Heart left ventricle (tissue), 16 donors: ENCODE results near the gene DUSP19. TPM values are rescaled to one million over a fixed set of nuclear protein-coding genes. Genes with fewer than 3 reads are reported as not detected.
A peak's percentile ranks its signal among the peaks of the same experiment; 100 is the strongest.

ENCODE experiments used
- ATAC-seq, 4 donors: fragments of 200-7000 bp; cut with Tn5 transposase; one replicate each; pipeline ENCODE4 v1.9.1; 2020 to 2022; ENCODE audit warnings: moderate library complexity in 4 of 4, mild to moderate bottlenecking in 3 of 4, moderate number of reproducible peaks in 1 of 4
- DNase-seq, 5 donors: peaks; one replicate each; pipeline ENCODE4 v3.0.0-alpha.2; 2020
- H3K27ac ChIP-seq, 12 donors: fragments of 200-600 bp; sonication (generic) in 4 of 12; one replicate each; pipeline versions ENCODE4 v1.5.0 to v1.8.0; 2016 to 2022; ENCODE audit warnings: mild to moderate bottlenecking in 2 of 12
- H3K27me3 ChIP-seq, 9 donors: fragments of 200-600 bp; sonication (generic) in 2 of 9; one replicate each; pipeline versions ENCODE4 v1.5.1 to v1.8.0; 2016 to 2022; ENCODE audit warnings: mild to moderate bottlenecking in 3 of 9
- H3K36me3 ChIP-seq, 9 donors: fragments of 200-600 bp; sonication (generic) in 2 of 9; one replicate each; pipeline versions ENCODE4 v1.5.0 to v1.8.0; 2018 to 2022; ENCODE audit warnings: mild to moderate bottlenecking in 2 of 9
- H3K4me1 ChIP-seq, 12 donors: fragments of 200-600 bp; sonication (generic) in 4 of 12; one replicate each; pipeline versions ENCODE4 v1.5.0 to v1.8.0; 2016 to 2022; ENCODE audit warnings: mild to moderate bottlenecking in 3 of 12
- H3K4me3 ChIP-seq, 12 donors: fragments of 200-600 bp; sonication (generic) in 4 of 12; one replicate each; pipeline versions ENCODE4 v1.5.0 to v1.8.0; 2017 to 2022; ENCODE audit warnings: mild to moderate bottlenecking in 9 of 12, moderate library complexity in 4 of 12
- H3K9me3 ChIP-seq, 12 donors: fragments of 200-600 bp; sonication (generic) in 4 of 12; one replicate each; pipeline versions ENCODE4 v1.5.0 to v1.8.0; 2016 to 2022; ENCODE audit warnings: mild to moderate bottlenecking in 1 of 12
- CTCF ChIP-seq, 12 donors: fragments of 200-600 bp; sonication (generic) in 4 of 12; IDR thresholded peaks; one replicate each; pipeline versions ENCODE4 v1.5.0 to v1.8.0; 2018 to 2022; ENCODE audit warnings: antibody characterized with exemption in 12 of 12, mild to moderate bottlenecking in 5 of 12
- POLR2A ChIP-seq, 2 donors: fragments of 450-650 bp; IDR thresholded peaks; one replicate each; pipeline ENCODE4 v1.6.1; 2017; ENCODE audit warnings: antibody characterized with exemption in 2 of 2, mild to moderate bottlenecking in 2 of 2, moderate library complexity in 2 of 2
- WGBS, 4 donors: extraction: QIAGEN DNeasy Blood & Tissue Kit in 2 of 4; methylation state at CpG; one replicate each; pipeline versions ENCODE4 v1.1.5 to v1.1.7; 2013 to 2018; 5-methylcytosine and 5-hydroxymethylcytosine counted together
- intact Hi-C, 10 donors: fragments of 100-400 bp; cut with DNase I; formaldehyde crosslinking; loops; one replicate each; pipeline versions ENCODE4 v1.11.1 to v1.14.2; 2022
- polyA plus RNA-seq, 2 donors: library from polyadenylated mRNA; stranded (reverse); fragments of 200-250 nt; gene quantifications; one replicate each; pipeline ENCODE4 v1.2.3, GENCODE V29; 2013
- total RNA-seq, 9 donors: library from RNA; depleted of rRNA in 2 of 9; stranded (reverse); fragments of >200 nt in 2 of 9; fragmentation: NEBNext Ultra II Directional in 3 of 9; extraction: Animal tissue kit (Norgen Biotek cat#: 25700) in 3 of 9; gene quantifications; one replicate each; pipeline versions ENCODE4 v1.1.0 to v1.2.4, GENCODE V29; 2016 to 2023
- donor health status: ischemic (EF 13 %, LVEDD 7.1; RV severe dilation, severe dysfunction).
- donor health status: healthy with polysubstance abuse.
- donor health status: DM: no; HTN: yes; CAD: no.
- donor health status: DM: no; HTN: no; CAD: no.
- donor health status: ischemic (EF 25% LVEDD 6.9; RV normal size, moderate dysfunction).
- donor health status: ischemic (EF 25% LVEDD 5.7; RV mildly dilated, moderate dysfunction).
- donor health status: healthy.
- donor health status: DM: yes; HTN: yes; CAD: no.
- donor health status: ischemic (EF 35%, LVEDD 5.7; RV mildly dilated, moderate dysfunction).
- donor health status: nonischemic (EF 11% LVEDD 7.7; RV severe dilation, severe dysfunction).
- donor health status: DM: yes; HTN: yes; CAD: no.
- donor health status: PGD.
- donor health status: ischemic (EF 29% LVEDD 5.4; RV normal size, mild dysfunction).
- donor health status: nonischemic (EF 23%, LVEDD 6.1; RV moderate dilation, normal function).

DUSP19 gene
- total and polyA plus RNA-seq, 11 donors, result 1.5 to 13.4 (median 8.9) TPM

GRCh38 chr2:183063083-183063482 is 15.5 kb upstream of the DUSP19 start:
- 24 to 34% (median 26%) methylated on average over 2 of the region's 2 CpGs for WGBS, 4 donors
- ATAC-seq, result no peak
- no peaks in the 10 kb centered on the region for H3K4me1 ChIP-seq
- no peak overlapping the region for H3K4me3 ChIP-seq
- no peaks in the 10 kb centered on the region for H3K36me3 ChIP-seq
- no peaks in the 10 kb centered on the region for H3K9me3 ChIP-seq
- intact Hi-C loops, result no loop called here
- H3K27me3 ChIP-seq, result peaks cover 0 to 9% (median 0%) of the 10 kb centered on the region in 9 donors
- no peak for DNase-seq
- no peak overlapping the region for H3K27ac ChIP-seq
- TF ChIP-seq CTCF (IDR thresholded peaks at IDR 0.05), result no peak
- TF ChIP-seq POLR2A (IDR thresholded peaks at IDR 0.05), result no peak

DNA sequence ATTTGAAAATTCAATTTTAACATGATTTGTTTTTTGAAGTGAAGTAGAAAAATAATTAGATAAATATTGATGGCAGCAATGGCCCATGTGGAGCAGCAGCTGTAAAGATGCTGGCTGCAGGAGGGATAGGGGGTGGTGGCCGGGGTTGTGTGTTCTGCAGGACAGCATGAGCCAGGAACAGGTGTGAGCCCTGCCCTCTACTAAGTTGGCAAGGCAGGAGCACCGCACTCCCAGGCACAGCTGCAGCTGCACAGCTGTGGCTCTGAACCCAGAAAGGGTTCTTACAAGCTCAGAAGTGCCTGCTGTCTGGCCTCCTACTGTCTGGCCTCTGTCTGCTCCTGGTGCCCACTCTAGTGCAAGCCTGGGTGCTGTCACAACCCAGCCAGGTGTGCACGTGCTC is 10.0 kb upstream of the DUSP19 start:
- H3K36me3 ChIP-seq, result no peaks in the 10 kb centered on the region
- whole genome bisulfite sequencing, 4 donors, result 71 to 94% (median 81%) methylated on average over 2 to 3 of the region's 3 CpGs
- ATAC-seq (no peak), DNase-seq (no peak)
- intact Hi-C loops, result no loop called here
- H3K4me3 ChIP-seq, result no peak overlapping the region
- H3K27ac ChIP-seq, result no peak overlapping the region
- no peaks in the 10 kb centered on the region for H3K9me3 ChIP-seq
- peaks cover 0 to 9% (median 0%) of the 10 kb centered on the region in 9 donors for H3K27me3 ChIP-seq
- TF ChIP-seq CTCF (IDR thresholded peaks at IDR 0.05) (no peak), POLR2A (IDR thresholded peaks at IDR 0.05) (no peak)
- no peaks in the 10 kb centered on the region for H3K4me1 ChIP-seq

- Histone ChIP-seq H3K9me3 (no peaks in the 10 kb centered on the region), H3K36me3 (no peaks in the 10 kb centered on the region), H3K4me3 (no peak overlapping the region), H3K4me1 (no peaks in the 10 kb centered on the region), H3K27ac (no peak overlapping the region), H3K27me3 (peaks cover 0 to 9% (median 0%) of the 10 kb centered on the region in 9 donors)
- TF ChIP-seq POLR2A (IDR thresholded peaks at IDR 0.05) (no peak), CTCF (IDR thresholded peaks at IDR 0.05) (no peak)
- no peak for ATAC-seq
- WGBS, 4 donors, result 50 to 100% (median 93%) methylated on average over 1 to 2 of the region's 2 CpGs
- intact Hi-C loops, result no loop called here
- DNase-seq, result no peak
These were observed 9.4 kb upstream of the DUSP19 start for GRCh38 chr2:183069174-183069573.

- TF ChIP-seq CTCF (IDR thresholded peaks at IDR 0.05) (peak; percentile 14 to 65 (median 40)), POLR2A (IDR thresholded peaks at IDR 0.05) (no peak)
- no peaks in the 10 kb centered on the region for H3K36me3 ChIP-seq
- peak in 2 of 5 donors; percentile 44 to 45 for DNase-seq
- no peaks in the 10 kb centered on the region for H3K9me3 ChIP-seq
- H3K4me3 ChIP-seq, result no peak overlapping the region
- H3K4me1 ChIP-seq, result no peaks in the 10 kb centered on the region
- peak in 1 of 4 donors; percentile 44 for ATAC-seq
- WGBS, 4 donors, result 58 to 81% (median 68%) methylated on average over 19 to 34 of the region's 34 CpGs
- intact Hi-C loops, result no loop called here
- peaks cover 0 to 5% (median 0%) of the 10 kb centered on the region in 9 donors for H3K27me3 ChIP-seq
- no peak overlapping the region for H3K27ac ChIP-seq
These were observed 7.4 kb upstream of the DUSP19 start for GRCh38 chr2:183070942-183071844.
